ENCODE data around the gene B3GNT5. TPM values are rescaled to one million over a fixed set of nuclear protein-coding genes. Genes with fewer than 3 reads are reported as not detected.

The B3GNT5 gene
- total and polyA plus RNA-seq, 2 experiments from 2014 or later = 22.7 to 39.6 TPM

GRCh38 chr3:183288117-183288516 is 35.1 kb downstream of the B3GNT5 start:
- Histone ChIP-seq H3K9me3 (ENCODE audit: low read depth) (no peaks in the 10 kb centered on the region), H4K20me1 (ENCODE audit: insufficient read depth, poor library complexity, severe bottlenecking) (no peaks in the 10 kb centered on the region), H3K27me3 (no peaks in the 10 kb centered on the region), H3K27ac (no peak overlapping the region), H3K4me1 (ENCODE audit: insufficient read depth) (peaks cover 12% of the 10 kb centered on the region), H3K36me3 (replicated peaks; ENCODE audit: insufficient read depth, low read depth) (no peaks in the 10 kb centered on the region), H3K9me2 (replicated peaks; ENCODE audit: insufficient read depth) (no peaks in the 10 kb centered on the region), H3K4me2 (no peak overlapping the region), H3K4me3 (no peak overlapping the region), H2AFZ (no peak overlapping the region), H3K79me2 (no peaks in the 10 kb centered on the region)
- 97% methylated on average over 2 of the region's 2 CpGs for WGBS (ENCODE audit: low lambda C conversion rate, missing lambda C conversion rate)
- DNase-seq (ENCODE audit: low spot score) = no peak
- TF ChIP-seq, protein P1, sequence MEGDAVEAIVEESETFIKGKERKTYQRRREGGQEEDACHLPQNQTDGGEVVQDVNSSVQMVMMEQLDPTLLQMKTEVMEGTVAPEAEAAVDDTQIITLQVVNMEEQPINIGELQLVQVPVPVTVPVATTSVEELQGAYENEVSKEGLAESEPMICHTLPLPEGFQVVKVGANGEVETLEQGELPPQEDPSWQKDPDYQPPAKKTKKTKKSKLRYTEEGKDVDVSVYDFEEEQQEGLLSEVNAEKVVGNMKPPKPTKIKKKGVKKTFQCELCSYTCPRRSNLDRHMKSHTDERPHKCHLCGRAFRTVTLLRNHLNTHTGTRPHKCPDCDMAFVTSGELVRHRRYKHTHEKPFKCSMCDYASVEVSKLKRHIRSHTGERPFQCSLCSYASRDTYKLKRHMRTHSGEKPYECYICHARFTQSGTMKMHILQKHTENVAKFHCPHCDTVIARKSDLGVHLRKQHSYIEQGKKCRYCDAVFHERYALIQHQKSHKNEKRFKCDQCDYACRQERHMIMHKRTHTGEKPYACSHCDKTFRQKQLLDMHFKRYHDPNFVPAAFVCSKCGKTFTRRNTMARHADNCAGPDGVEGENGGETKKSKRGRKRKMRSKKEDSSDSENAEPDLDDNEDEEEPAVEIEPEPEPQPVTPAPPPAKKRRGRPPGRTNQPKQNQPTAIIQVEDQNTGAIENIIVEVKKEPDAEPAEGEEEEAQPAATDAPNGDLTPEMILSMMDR (IDR thresholded peaks at IDR 0.05; ENCODE audit: poor library complexity) = no peak
- TF ChIP-seq EZH2phosphoT487 (IDR thresholded peaks at IDR 0.05; ENCODE audit: low read depth, severe bottlenecking, unreplicated experiment) (no peak), EZH2 (IDR thresholded peaks at IDR 0.05; ENCODE audit: borderline replicate concordance) (no peak)

DNA sequence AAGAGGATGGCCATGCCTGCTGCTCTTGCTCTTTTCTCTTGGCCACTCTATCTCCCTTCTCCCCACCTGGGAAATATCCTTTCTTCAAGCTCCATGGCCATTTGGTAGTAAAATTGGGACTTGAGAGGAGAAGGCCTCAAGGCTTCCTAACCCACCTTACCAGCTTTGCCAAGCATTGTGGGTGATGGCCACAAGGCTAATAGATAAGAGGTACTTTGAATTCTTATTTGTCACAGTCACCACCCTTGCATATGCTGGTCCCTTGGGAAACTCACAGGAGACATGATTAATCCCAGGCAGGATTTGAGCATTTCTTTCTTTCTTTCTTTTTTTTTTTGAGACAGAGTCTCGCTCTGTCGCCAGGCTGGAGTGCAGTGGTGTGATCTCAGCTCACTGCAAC is 37.2 kb downstream of the B3GNT5 start:
- Histone ChIP-seq H2AFZ (no peak overlapping the region), H3K9me2 (replicated peaks; ENCODE audit: insufficient read depth) (no peaks in the 10 kb centered on the region), H3K4me3 (no peak overlapping the region), H3K4me2 (no peak overlapping the region), H3K27ac (no peak overlapping the region), H3K36me3 (replicated peaks; ENCODE audit: insufficient read depth, low read depth) (no peaks in the 10 kb centered on the region), H4K20me1 (ENCODE audit: insufficient read depth, poor library complexity, severe bottlenecking) (no peaks in the 10 kb centered on the region), H3K4me1 (ENCODE audit: insufficient read depth) (peaks cover 12% of the 10 kb centered on the region), H3K79me2 (no peaks in the 10 kb centered on the region), H3K9me3 (ENCODE audit: low read depth) (no peaks in the 10 kb centered on the region), H3K27me3 (no peaks in the 10 kb centered on the region)
- no peak for TF ChIP-seq EZH2 (IDR thresholded peaks at IDR 0.05; ENCODE audit: borderline replicate concordance)
- no peak for TF ChIP-seq EZH2phosphoT487 (IDR thresholded peaks at IDR 0.05; ENCODE audit: low read depth, severe bottlenecking, unreplicated experiment)
- TF ChIP-seq, protein P1 (IDR thresholded peaks at IDR 0.05; ENCODE audit: poor library complexity) = no peak
- 100% methylated on average over 2 of the region's 2 CpGs for WGBS (ENCODE audit: low lambda C conversion rate, missing lambda C conversion rate)
- no peak for DNase-seq (ENCODE audit: low spot score)

DNA sequence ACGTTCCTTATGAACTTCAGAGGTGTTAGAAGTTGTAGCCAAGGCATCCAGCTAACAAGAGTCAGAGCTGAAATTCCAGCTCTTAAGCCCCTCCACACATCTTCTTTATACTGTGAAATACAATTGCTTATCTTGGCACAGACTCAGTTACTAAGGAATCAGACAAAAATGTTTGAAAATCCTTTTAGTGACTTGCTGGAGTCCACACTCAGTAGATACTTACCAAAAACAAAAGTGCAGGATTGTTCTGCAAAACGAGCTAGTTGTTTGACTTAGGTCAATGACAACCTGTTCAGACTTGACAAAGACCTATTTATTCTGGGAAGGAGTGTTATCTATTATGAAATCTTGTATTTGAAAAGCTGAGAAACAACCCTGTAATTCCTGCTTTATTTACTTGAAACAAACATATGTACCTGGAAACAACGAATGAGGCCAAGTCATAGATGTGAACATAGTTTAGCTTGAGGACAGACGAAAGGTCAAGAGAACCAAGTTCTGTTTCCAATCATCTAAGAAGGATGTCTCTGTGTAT is 38.5 kb downstream of the B3GNT5 start:
- Histone ChIP-seq H3K79me2 (no peaks in the 10 kb centered on the region), H3K4me1 (ENCODE audit: insufficient read depth) (peaks cover 9% of the 10 kb centered on the region), H3K4me2 (peak overlapping the region; percentile 6), H3K4me3 (no peak overlapping the region), H3K9me3 (ENCODE audit: low read depth) (no peaks in the 10 kb centered on the region), H3K36me3 (replicated peaks; ENCODE audit: insufficient read depth, low read depth) (no peaks in the 10 kb centered on the region), H3K9me2 (replicated peaks; ENCODE audit: insufficient read depth) (no peaks in the 10 kb centered on the region), H3K27ac (peak overlapping the region; percentile 56), H3K27me3 (no peaks in the 10 kb centered on the region), H4K20me1 (ENCODE audit: insufficient read depth, poor library complexity, severe bottlenecking) (no peaks in the 10 kb centered on the region), H2AFZ (no peak overlapping the region)
- no peak for DNase-seq (ENCODE audit: low spot score)
- TF ChIP-seq, protein P1 (IDR thresholded peaks at IDR 0.05; ENCODE audit: poor library complexity) = no peak
- no peak for TF ChIP-seq EZH2phosphoT487 (IDR thresholded peaks at IDR 0.05; ENCODE audit: low read depth, severe bottlenecking, unreplicated experiment)
- TF ChIP-seq EZH2 (IDR thresholded peaks at IDR 0.05; ENCODE audit: borderline replicate concordance) = no peak
- WGBS (ENCODE audit: low lambda C conversion rate, missing lambda C conversion rate) = 43% methylated on average over 4 of the region's 4 CpGs

All from hepatocyte (in vitro differentiated cells).